A172 (cell line): ENCODE measurements around the gene NUDCD2. TPM values are rescaled to one million over a fixed set of nuclear protein-coding genes. Genes with fewer than 3 reads are reported as not detected.
A peak's percentile ranks its signal among the peaks of the same experiment; 100 is the strongest.
"Not testable (repeated sequence)": the region's sequence is repeated elsewhere in the genome, so short reads cannot be mapped to it uniquely, and the experiment has no call there.

ENCODE experiments used
- DNase-seq: peaks from one replicate; pipeline ENCODE4 v3.0.0-alpha.2; 2015; ENCODE audit warnings: low spot score
- total RNA-seq: library from RNA; depleted of rRNA; stranded (reverse); fragments of >200 nt; shearing (Covaris generic); gene quantifications from 2 replicates; pipeline ENCODE4 v1.2.3, GENCODE V29; 2014; rRNA removed

Gene NUDCD2
- total RNA-seq, 1 experiment from 2014 or later: 29.3 TPM

DNA sequence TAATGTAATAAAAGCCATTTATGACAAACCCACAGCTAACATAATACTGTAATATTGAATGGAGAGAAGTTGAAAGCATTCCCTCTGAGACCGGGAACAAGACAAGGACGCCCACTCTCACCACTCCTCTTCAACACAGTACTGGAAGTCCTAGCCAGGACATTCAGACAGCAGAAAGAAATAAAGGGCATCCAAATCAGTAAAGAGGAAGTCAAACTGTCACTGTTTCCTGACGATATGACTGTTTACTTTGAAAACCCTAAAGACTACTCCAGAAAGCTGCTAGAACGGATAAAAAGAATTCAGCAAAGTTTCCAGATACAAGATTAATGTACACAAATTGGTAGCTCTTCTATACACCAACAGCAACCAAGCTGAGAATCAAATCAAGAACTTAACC, 33.8 kb downstream of the NUDCD2 start:
- DNase-seq: not testable (repeated sequence)

DNA sequence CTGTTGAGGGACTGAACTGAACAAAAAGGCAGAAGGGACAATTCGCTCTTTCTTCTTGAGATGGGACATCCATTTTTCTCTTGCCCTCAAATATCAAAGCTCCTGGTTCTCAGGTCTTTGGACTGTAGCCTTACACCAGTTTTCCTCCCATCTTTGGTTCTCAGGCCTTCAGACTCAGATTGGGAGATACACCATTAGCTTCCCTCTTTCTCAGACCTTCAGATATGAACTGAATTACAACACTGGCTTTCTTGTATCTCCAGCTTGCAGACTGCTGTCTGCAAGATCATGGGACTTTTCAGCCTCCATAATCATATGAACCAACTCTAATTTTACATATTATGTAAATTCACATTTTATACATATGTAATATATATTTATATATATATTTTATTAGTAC, 35.1 kb downstream of the NUDCD2 start:
- no peak for DNase-seq

- DNase-seq: not testable (repeated sequence)
Observed at GRCh38 chr5:163415673-163416072, 44.2 kb downstream of the NUDCD2 start.

DNA sequence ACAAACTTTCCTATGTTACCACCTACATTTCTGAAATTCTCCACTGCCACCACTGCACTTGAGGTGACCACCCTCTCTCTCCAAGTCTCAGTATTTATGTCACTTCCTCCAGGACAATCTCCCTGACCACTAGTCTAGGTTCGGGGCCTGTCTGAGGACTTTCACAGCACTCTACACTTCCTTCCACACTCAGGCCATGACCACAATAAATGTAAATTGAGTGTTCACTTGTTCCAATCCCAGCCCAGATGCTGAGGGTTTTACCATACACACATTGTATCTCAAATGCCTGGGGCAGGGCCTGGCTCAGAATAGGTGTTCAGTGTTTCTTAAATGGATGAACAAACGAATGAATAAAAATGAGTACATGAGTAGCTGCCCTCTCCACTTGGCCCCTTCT, 49.4 kb downstream of the NUDCD2 start:
- DNase-seq: no peak

- no peak for DNase-seq
Observed at GRCh38 chr5:163409384-163409783, 50.5 kb downstream of the NUDCD2 start.

DNA sequence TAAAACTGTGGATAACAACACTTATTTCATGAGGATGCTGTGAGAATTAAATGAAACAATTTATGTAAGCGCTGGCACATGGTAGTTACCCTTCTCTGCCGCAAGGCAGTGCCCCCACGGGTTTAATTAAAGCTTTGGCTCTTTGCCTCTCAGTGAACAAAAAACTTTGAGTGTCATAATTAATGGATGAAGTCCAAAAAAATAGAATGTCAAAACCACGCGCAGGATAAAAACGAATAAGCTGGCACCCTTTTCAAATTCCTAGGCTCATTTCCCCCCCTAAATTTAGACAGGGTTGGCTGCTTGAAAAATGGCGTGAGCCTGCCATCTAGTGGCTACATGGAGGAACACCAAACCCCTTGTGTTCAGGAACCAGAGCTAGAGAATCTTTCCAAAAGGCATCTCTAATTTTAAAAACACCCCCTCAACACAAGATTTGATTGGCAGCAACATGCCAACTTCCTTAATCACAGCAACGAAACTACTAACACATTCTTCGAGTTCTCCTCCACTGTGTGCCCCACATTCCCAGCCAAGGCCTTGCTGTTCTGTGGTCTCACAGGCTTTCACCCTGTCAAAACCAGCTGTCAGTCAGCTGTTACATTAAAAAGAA, 51.5 kb downstream of the NUDCD2 start:
- peak; percentile 62 for DNase-seq

DNA sequence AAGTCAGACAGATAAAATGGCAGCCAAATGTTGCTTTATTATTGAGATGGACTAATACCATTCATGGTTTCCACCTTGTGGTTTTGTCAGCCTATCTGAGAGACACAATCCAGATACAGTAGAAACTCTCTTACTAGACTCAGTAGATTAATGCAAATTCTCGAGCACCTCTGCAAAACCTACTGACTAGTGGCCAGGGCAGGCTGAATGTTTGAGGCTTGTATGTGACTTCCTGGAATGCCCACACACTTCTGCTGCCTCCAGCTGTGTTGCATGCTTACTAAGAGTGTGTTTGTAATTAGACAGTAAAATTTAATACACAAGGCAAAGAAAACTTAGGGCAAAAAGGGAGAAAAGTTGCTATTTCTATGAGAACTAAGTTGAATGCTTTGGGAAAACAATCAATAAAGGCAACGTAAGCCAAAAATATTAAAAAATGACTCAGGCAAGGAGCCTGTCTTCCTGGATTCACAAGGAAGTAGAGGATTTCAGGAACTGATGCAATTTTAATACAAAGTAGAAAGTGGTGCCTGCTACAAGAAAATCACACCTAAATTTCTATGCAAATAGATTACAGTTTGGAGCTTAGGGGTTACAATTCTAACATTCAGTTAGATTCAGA, 52.8 kb downstream of the NUDCD2 start:
- peak; percentile 5 for DNase-seq

GRCh38 chr5:163404364-163405173, 55.3 kb downstream of the NUDCD2 start:
- DNase-seq: no peak

- no peak for DNase-seq
Observed at GRCh38 chr5:163402007-163402406, 57.9 kb downstream of the NUDCD2 start.

- DNase-seq: peak; percentile 38
Observed at GRCh38 chr5:163401271-163401670, 58.6 kb downstream of the NUDCD2 start.

DNA sequence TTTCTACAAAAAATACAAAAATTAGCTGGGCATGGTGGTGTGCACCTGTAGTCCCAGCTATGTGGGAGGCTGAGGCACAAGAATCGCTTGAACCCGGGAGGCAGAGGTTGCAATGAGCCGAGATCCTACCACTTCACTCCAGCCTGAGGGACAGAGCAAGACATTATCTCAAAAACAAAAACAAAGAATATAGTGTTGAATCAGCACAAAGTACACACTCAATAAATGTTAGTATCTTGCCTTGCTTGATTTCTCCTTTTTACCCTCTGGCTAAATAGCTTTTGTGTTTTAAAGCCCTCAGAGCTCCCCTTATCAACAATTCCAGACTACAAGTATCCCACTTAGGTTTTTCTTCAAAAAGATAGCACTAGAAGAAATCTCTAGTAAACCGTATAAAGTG, 60.0 kb downstream of the NUDCD2 start:
- DNase-seq: no peak

DNA sequence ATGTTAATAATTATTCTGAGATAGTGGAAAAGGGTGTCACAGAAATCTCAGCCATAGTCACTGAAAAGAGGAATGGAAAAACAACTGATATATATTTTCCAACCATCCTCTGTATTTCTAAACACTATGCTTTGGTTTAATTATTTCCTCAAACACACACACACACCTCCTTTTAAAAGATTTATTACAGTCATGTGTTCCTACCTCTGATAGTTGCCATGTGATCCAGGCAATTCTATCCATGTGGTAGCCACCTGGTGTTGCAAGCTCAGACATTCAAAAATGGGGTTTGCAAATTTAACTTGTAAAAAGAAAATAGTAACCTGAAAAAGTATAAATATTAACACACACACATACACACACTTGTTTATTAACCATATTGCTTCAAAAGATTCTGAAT, 62.5 kb downstream of the NUDCD2 start:
- no peak for DNase-seq

GRCh38 chr5:163396818-163397340, 63.0 kb downstream of the NUDCD2 start:
- not testable (repeated sequence) for DNase-seq

Other genes with a start within 250 kb of the NUDCD2 start
- 193 and 201 TPM in 2 replicates for gene CCNG1, start 22.5 kb downstream of the NUDCD2 start, total RNA-seq
- gene HMMR, start 530 bp upstream of the NUDCD2 start, total RNA-seq: 87.2 and 94.1 TPM in 2 replicates
- gene MAT2B, start 45.5 kb upstream of the NUDCD2 start, total RNA-seq: 116 and 122 TPM in 2 replicates